HUES48 (cell line): ENCODE results near the gene EML3.
A peak's percentile ranks its signal among the peaks of the same experiment; 100 is the strongest.
"Not testable (repeated sequence)": the region's sequence is repeated elsewhere in the genome, so short reads cannot be mapped to it uniquely, and the experiment has no call there.

Source experiments
- H3K27ac ChIP-seq: one replicate; pipeline ENCODE4 v1.7.0; 2013; ENCODE audit warnings: low read depth, low read length, inconsistent platforms
- H3K27me3 ChIP-seq: 2 replicates; pipeline ENCODE4 v1.6.1; 2013; ENCODE audit warnings: mild to moderate bottlenecking, low read length; ENCODE audit not compliant: control insufficient read depth, insufficient read depth
- H3K36me3 ChIP-seq: 2 replicates; pipeline ENCODE4 v1.6.1; 2013; ENCODE audit warnings: low read length; ENCODE audit not compliant: control insufficient read depth, insufficient read depth
- H3K4me1 ChIP-seq: 2 replicates; pipeline ENCODE4 v1.6.1; 2013; ENCODE audit warnings: mild to moderate bottlenecking, low read length; ENCODE audit not compliant: control insufficient read depth, insufficient read depth
- H3K4me3 ChIP-seq: 2 replicates; pipeline ENCODE4 v1.5.1; 2013; ENCODE audit warnings: mild to moderate bottlenecking, low read depth, low read length
- H3K9ac ChIP-seq: 2 replicates; pipeline ENCODE4 v1.6.1; 2013; ENCODE audit warnings: mild to moderate bottlenecking, low read depth, low read length, moderate library complexity
- H3K9me3 ChIP-seq: 2 replicates; pipeline ENCODE4 v1.6.1; 2013; ENCODE audit warnings: low read length; ENCODE audit not compliant: control insufficient read depth, insufficient read depth

The EML3 gene

GRCh38 chr11:62593434-62594044 lies 19.0 kb downstream of the EML3 start:
- Histone ChIP-seq H3K36me3 (peaks cover 53% of the 10 kb centered on the region), H3K27me3 (no peaks in the 10 kb centered on the region), H3K4me1 (peaks cover 9% of the 10 kb centered on the region; the same call in 1 of the 2 replicates), H3K9ac (no peak overlapping the region), H3K4me3 (no peak overlapping the region), H3K9me3 (no peaks in the 10 kb centered on the region), H3K27ac (no peak overlapping the region)

- Histone ChIP-seq H3K27me3 (no peaks in the 10 kb centered on the region), H3K27ac (no peak overlapping the region), H3K4me3 (no peak overlapping the region), H3K9ac (no peak overlapping the region), H3K9me3 (no peaks in the 10 kb centered on the region), H3K36me3 (peaks cover 53% of the 10 kb centered on the region), H3K4me1 (peaks cover 9% of the 10 kb centered on the region; the same call in 1 of the 2 replicates)
Observed at GRCh38 chr11:62592989-62593421, 19.6 kb downstream of the EML3 start.

- Histone ChIP-seq H3K4me1 (peaks cover 9% of the 10 kb centered on the region; the same call in 1 of the 2 replicates), H3K36me3 (peaks cover 53% of the 10 kb centered on the region), H3K4me3 (peak overlapping the region; percentile 88), H3K9ac (peak overlapping the region; percentile 76), H3K27me3 (no peaks in the 10 kb centered on the region), H3K27ac (peak overlapping the region; percentile 94), H3K9me3 (no peaks in the 10 kb centered on the region)
Observed at GRCh38 chr11:62592146-62592815, 20.3 kb downstream of the EML3 start.

- Histone ChIP-seq H3K4me1 (peaks cover 9% of the 10 kb centered on the region; the same call in 1 of the 2 replicates), H3K4me3 (peak within 1 kb of the TSS; percentile 88), H3K27me3 (no peaks in the 10 kb centered on the region), H3K9me3 (no peaks in the 10 kb centered on the region), H3K9ac (peak within 1 kb of the TSS; percentile 82), H3K36me3 (peaks cover 54% of the 10 kb centered on the region), H3K27ac (peak within 1 kb of the TSS; percentile 94)
Observed at GRCh38 chr11:62591448-62592145, 21.0 kb downstream of the EML3 start, which contains the start of gene TUT1. Gene TUT1 (minus strand): TSS chr11:62591523. CDS start chr11:62591485, 38 bp downstream.

DNA sequence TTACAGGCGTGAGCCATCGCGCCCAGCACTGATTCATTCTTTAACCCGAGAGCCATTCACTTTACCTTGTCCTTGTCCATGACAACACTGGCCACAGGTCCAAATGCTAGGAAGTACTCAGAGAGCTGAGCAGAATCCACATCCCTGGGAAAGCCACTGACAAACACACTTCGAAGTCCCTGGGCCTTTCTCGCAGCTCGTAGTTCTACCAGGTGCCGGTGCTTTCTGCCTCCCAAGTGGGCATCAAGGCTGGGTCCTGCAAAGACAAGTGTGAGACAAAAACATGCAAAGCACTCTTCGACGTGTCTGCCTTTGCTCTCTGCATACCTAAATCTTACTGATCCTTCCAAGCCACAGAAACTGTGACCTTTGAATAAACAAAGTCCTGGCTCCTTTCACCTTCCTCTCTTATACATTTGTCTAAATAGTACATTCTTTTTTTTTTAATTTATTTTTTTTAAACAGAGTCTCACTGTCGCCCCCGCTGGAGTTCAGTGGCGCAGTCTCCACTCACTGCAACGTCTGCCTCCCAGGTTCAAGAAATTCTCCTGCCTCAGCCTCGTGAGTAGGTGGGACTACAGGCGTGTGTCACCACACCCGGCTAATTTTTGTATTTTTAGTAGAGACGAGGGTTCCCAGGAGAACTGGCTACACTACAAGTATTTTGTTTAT lies 23.5 kb downstream of the EML3 start:
- H3K4me1 ChIP-seq: peaks cover 9% of the 10 kb centered on the region; the same call in 1 of the 2 replicates

DNA sequence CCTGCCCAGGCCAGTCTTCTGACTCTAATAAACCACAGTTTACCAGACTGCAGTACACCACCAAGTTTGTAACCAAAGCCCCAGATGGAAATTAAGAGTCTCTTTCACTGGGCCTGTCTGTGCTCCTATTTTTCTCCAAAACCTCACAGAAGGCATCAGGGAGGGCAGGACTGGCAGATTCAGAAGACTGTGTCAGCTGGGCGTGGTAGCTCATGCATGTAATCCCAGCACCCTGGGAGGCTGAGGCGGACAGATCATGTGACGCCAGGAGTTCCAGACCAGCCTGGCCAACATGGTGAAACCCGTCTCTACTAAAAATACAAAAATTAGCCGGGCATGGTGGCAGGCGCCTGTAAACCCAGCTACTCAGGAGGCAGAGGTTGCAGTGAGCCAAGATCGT lies 27.2 kb downstream of the EML3 start:
- not testable (repeated sequence) for H3K4me1 ChIP-seq, H3K9ac ChIP-seq, H3K4me3 ChIP-seq, H3K27me3 ChIP-seq, H3K9me3 ChIP-seq, H3K27ac ChIP-seq
- peaks cover 58% of the 10 kb centered on the region for H3K36me3 ChIP-seq

More for the DNA sequence above, 23.5 kb downstream of the EML3 start:
- H3K9me3 ChIP-seq: no peaks in the 10 kb centered on the region
- no peaks in the 10 kb centered on the region for H3K27me3 ChIP-seq
- no peak overlapping the region for H3K27ac ChIP-seq
- H3K36me3 ChIP-seq: peaks cover 39% of the 10 kb centered on the region
- H3K9ac ChIP-seq: no peak overlapping the region
- no peak overlapping the region for H3K4me3 ChIP-seq

DNA sequence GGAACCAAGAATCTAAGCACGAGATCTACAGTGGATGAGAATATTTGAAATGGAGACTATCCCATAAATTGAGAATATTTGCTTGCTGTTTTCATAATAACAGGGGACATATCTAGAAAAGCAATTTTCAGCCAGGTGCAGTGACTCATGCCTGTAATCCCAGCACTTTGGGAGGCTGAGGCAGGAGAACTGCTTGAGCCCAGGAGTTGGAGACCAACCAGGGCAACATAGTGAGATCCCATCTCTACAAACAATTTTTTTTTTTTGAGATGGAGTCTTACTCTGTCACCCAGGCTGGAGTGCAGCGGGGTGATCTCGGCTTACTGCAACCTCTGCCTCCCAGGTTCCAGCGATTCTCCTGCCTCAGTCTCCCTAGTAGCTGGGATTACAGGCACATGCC lies 30.8 kb downstream of the EML3 start:
- not testable (repeated sequence) for H3K9ac ChIP-seq, H3K4me1 ChIP-seq, H3K27me3 ChIP-seq, H3K27ac ChIP-seq, H3K4me3 ChIP-seq, H3K9me3 ChIP-seq
- H3K36me3 ChIP-seq: peaks cover 66% of the 10 kb centered on the region

- Histone ChIP-seq H3K27me3 (no peaks in the 10 kb centered on the region), H3K36me3 (peaks cover 69% of the 10 kb centered on the region), H3K9ac (no peak overlapping the region), H3K4me1 (no peaks in the 10 kb centered on the region), H3K4me3 (no peak overlapping the region), H3K27ac (no peak overlapping the region), H3K9me3 (no peaks in the 10 kb centered on the region)
Observed at GRCh38 chr11:62580959-62581715, 31.4 kb downstream of the EML3 start.

- H3K27me3 ChIP-seq: no peaks in the 10 kb centered on the region
- no peak overlapping the region for H3K4me3 ChIP-seq
- H3K27ac ChIP-seq: no peak overlapping the region
- H3K9me3 ChIP-seq: no peaks in the 10 kb centered on the region
- peaks cover 64% of the 10 kb centered on the region for H3K36me3 ChIP-seq
- no peak overlapping the region for H3K9ac ChIP-seq
- H3K4me1 ChIP-seq: peaks cover 8% of the 10 kb centered on the region; the same call in 1 of the 2 replicates
Observed at GRCh38 chr11:62579252-62579651, 33.3 kb downstream of the EML3 start.

GRCh38 chr11:62578541-62578940 lies 34.0 kb downstream of the EML3 start:
- no peak overlapping the region for H3K4me3 ChIP-seq
- H3K36me3 ChIP-seq: peaks cover 61% of the 10 kb centered on the region

More at GRCh38 chr11:62578541-62578940, 34.0 kb downstream of the EML3 start:
- Histone ChIP-seq H3K27me3 (no peaks in the 10 kb centered on the region), H3K4me1 (peaks cover 8% of the 10 kb centered on the region; the same call in 1 of the 2 replicates), H3K27ac (no peak overlapping the region), H3K9ac (no peak overlapping the region), H3K9me3 (no peaks in the 10 kb centered on the region)
